Frontal cortex (tissue), 4 donors: ENCODE results near the gene POMGNT1. TPM values are rescaled to one million over a fixed set of nuclear protein-coding genes. Genes with fewer than 3 reads are reported as not detected.

Source experiments
- DNase-seq, 2 donors: peaks; one replicate each; pipeline ENCODE4 v3.0.0; 2012; ENCODE audit warnings: low spot score in 2 of 2
- FAIRE-seq: peaks from 2 replicates; lab custom pipeline; 2012; peaks lifted over from hg19 to GRCh38; lab: Jason Lieb, UNC
- total RNA-seq: library from RNA; depleted of rRNA; stranded (reverse); fragments of >200 nt; gene quantifications from one replicate; pipeline ENCODE4 v1.2.3, GENCODE V29; 2014
- donor health status: control.
- donor health status: control.
- donor health status: control.

The POMGNT1 gene
- total RNA-seq, 1 donor from 2014 or later, result 40.4 TPM

DNA sequence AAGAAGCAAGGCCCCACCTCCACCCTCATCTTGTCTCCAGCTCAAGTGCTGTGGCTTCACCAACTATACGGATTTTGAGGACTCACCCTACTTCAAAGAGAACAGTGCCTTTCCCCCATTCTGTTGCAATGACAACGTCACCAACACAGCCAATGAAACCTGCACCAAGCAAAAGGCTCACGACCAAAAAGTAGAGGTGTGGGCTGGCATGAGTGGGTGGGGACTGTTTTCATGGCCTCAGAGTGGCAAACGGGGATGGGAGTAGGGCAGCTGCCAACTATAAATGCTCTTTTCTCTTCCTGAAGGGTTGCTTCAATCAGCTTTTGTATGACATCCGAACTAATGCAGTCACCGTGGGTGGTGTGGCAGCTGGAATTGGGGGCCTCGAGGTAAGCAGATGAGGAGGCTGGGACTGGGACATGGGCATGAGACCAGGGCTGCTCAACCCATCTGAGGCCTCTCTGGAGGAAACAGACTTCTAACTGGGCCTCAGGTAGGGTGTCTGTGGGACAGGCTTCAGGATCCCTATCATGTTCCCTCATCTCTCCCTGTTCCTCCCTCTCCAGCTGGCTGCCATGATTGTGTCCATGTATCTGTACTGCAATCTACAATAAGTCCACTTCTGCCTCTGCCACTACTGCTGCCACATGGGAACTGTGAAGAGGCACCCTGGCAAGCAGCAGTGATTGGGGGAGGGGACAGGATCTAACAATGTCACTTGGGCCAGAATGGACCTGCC lies 13.1 kb downstream of the POMGNT1 start:
- FAIRE-seq (no peak), DNase-seq (no peak)

DNA sequence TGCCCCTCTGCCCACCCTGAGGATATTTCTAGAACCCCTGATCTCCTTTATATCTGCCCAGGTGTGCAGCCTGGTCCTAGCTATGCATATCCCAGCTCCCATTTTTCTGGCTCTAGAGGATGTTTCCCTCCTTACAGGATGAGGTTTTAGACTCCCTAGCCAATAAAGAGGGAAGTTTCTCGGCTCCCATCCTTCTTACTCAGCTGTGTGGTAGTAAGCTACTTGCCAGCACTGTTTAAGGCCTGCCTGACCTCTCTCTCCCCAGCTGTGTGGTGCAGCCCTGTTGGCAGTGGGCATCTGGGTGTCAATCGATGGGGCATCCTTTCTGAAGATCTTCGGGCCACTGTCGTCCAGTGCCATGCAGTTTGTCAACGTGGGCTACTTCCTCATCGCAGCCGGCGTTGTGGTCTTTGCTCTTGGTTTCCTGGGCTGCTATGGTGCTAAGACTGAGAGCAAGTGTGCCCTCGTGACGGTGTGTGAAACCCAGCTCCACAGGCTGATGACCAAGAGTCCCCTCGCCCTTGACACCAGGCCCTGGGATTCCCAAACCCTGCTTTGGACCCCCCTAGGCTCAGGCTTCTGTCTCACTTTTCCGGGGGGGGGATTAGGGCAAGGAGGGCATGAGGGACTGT lies 14.2 kb downstream of the POMGNT1 start:
- no peak for DNase-seq
- FAIRE-seq, result no peak

DNA sequence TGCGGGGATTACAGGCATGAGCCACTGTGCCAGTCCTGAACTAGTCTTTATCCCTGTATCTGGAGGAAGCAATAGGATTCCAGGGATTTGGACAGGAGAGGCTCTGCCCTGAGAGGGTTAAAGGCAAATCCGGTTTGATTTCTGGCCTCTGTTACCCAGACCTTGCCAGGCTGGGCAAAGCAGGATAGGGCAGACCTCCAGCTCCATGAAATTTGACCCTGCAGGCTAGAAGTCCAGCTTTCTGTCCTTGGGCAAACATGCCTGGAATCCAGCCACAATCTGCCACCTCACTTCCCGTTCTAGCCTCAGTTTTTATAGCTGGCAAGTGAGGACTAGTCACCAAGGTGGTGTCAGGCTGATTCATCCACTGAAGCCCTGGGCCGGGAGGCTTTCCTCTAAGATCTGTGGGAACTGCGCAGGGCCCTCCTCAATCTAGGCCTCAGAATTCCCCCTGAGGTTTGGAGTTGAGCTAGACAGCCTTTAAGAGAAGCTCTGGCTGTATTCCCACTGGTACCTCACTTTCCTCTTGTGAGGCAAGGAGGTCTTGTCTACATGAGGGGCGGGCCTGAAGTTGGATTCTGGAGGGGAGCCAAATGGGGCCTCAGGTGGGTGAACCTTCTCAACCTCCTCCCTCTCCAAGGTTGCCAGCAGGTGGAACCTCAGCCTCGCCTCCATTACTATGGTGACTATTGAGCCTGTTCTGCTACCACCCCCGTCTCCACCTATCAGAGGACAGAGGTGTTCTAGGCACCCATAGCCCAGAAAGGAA lies 15.0 kb downstream of the POMGNT1 start:
- FAIRE-seq (no peak), DNase-seq (no peak)

DNA sequence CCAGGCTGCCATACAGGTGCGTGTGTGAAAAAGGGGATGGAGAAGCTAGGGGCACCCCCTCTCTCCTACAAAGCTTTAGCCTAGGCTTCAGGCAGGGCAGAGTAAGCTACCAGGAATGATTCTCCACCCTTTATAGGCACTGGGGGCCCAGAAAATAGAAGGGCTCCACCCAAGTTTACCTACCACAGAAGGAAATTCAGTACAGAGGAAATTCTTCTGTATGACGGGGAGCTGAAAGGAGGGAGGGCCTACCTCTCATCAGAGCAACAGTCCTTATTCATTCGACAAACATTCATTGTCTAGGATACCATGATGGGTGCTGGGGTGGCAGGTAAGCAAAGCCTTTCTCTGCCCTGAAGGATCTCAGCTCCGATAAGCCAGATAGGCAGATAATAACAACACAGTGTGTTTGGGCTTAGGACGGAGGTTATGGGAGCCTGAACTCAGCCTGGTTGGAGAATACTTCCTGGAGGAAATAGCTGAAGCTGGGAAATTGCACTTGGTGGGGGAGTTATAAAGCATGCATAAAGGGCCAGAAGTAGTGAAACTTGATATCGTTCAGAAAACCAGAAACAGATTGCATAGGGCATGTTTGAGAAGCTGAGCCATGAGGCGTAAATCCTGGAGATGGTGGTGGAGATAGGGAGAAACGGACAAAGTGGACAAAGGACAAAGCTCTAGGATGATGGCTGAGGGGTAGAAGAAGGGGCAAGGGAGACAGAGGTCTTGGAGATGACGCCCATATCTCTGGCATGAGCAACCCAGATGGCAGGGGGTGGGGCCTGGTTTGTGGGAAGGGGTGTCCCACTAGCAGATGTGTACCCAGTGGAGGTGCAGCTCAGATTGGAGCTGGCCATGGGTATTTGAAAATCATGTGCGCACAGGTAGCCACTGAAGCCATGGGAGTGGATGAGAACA lies 16.6 kb downstream of the POMGNT1 start:
- DNase-seq (no peak), FAIRE-seq (no peak)

DNA sequence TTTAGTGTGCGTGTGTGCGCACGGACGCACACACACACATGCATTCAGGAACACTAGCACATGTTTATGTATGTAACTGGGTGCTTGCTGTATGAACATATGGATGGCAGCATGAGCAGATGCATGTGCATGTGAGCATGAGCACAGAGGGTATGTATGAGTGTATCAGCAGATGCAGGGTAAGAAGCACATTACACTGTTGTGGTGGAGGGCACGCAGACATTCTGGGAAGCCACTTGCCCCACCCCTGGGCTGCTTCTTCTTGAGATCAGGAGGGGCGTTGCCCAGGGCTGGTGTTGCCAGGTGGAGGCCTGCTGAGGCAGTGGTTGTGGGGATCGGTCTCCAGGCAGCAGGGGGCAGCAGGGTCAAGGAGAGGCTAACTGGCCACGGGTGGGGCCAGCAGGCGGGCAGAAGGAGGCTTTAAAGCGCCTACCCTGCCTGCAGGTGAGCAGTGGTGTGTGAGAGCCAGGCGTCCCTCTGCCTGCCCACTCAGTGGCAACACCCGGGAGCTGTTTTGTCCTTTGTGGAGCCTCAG lies 18.1 kb downstream of the POMGNT1 start:
- FAIRE-seq, result no peak
- DNase-seq, result no peak

DNA sequence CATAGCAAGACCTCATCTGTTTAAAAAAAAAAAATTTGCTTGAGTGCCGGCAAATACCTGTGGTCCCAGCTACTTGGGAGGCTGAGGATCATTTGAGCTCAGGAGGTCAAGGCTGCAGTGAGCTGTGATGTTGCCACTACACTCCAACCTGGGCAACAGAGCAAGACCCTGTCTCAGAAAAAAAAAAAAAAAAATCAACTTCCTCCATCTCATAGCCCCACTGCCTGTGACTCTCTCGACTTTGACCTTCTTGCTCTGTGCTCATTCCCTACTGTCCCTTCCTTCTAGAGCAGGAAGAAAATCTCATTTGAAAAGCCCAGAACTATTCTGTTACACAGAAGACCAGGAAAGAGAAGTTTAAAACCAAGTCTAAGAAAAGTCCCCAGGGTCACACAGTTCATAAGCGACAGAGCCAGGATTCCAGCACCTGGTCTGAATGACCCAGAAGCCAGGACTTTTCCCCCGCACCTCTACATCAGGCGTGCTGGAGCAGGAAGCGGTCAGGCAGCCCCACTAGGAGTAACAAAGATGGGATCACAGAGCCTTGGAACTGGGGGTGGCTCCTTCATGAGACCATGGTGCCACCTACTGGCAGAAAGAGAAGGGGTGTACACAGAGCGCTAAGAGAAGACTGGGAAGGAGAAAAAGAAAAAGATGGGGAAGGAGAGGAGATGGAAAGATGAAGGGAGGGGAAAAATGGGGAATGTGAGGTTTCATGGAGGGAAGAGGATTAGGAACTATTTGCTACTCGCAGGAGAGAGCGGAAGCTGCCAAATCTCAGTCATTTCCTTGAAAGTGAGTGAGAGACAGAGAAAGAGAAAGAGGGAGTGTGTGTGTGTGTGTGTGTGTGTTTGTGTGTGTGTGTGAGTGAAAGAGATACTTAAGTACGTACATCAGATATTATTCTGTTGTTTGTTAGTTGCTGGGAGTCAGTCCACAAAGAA lies 18.8 kb downstream of the POMGNT1 start:
- no peak for FAIRE-seq
- DNase-seq, result peak; percentile 78 to 84

DNA sequence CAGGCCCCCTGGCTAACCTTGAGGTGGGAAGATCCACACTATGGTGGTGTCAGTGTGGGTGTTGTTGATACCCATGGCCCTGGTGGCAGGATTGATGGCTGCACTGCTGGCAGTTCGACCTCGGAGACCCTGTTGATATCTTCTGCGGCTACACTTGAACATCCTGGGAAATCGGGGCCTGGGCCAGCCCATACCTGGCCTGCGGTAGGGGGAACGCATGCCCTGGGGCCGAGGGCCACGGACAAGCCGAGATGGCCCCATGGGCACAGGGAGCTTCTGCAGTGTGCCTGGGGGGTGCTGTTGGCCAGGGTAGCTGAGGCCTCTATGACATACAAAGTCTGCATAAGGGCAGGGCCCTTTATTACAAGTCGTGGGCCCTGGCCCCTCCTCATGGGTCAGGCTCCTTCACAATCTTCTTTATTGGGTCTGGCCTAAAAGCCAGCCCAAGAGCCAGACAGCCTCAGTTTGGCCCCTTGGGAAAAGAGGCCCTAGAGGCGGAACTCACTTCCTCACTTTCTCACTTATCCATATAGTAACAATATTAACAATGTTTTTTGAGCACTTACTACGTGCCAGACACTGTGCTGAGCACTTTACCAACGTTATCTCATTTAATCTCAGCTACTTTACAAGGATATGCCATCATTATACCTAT lies 21.9 kb downstream of the POMGNT1 start, which contains the start of gene P3R3URF:
P3R3URF (minus strand) TSS at position 278 of the 655 bp plus-strand sequence; CDS start at position 261, 17 bp downstream.
- DNase-seq (no peak), FAIRE-seq (no peak)

DNA sequence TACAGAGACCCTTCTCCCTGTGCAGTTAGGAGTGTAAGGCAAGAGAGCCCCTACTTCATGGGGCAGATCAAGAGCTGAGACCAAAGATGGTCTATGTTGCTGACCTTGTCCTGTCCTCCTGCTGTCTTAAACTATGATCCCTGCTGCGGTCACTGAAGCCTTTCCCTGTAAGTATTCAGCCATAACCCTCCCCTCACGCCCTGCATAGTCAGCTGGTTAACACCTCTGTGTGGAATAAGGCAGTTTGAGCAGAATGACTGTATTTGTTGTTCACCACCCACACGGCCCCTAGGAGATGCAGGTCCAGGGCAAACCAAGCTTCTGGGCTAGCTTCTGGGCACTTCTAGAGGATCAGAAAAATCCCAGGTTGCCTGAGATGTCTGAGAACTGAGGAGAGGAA lies 23.0 kb downstream of the POMGNT1 start:
- DNase-seq (no peak), FAIRE-seq (no peak)

DNA sequence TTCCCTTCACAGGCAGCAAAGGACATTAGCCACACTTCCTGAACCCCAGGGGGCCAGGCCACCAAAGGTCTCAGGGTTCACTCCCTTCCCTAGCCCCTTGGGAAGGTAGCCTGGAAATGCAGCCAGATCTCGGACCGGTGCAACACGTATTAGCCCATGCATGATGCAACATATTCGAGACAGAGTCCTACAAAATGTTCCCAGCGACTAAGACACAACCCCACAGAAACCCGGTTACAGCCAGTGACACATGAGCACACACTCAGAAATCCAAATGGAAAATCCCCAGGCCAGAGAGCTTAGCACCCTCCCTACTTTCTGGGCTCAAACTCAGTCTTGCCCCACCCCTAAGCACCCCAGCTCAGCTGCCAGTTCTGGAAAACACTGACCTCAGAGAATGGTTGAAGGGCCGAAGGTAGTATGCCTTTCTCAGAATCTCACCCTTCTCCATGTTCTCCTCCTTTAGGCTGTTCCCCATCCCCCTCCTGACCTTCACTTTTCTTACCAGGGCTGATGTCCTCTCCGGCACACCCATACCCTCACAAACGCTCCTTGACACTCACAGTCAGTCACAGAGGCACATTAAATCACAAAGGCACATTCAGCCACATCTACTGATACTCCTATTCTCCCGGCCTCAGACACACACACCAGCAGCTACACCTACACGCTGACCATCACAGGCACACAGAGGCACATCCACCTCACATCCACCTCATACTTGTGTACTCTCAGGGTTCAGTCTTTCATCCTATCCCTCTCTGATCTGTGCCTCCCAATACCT lies 23.6 kb downstream of the POMGNT1 start, which contains the start of gene TSPAN1:
TSPAN1 (plus strand) TSS at position 640 of the 784 bp plus-strand sequence. CDS start 6,021 bp downstream, outside the sequence.
- FAIRE-seq (no peak), DNase-seq (no peak)

DNA sequence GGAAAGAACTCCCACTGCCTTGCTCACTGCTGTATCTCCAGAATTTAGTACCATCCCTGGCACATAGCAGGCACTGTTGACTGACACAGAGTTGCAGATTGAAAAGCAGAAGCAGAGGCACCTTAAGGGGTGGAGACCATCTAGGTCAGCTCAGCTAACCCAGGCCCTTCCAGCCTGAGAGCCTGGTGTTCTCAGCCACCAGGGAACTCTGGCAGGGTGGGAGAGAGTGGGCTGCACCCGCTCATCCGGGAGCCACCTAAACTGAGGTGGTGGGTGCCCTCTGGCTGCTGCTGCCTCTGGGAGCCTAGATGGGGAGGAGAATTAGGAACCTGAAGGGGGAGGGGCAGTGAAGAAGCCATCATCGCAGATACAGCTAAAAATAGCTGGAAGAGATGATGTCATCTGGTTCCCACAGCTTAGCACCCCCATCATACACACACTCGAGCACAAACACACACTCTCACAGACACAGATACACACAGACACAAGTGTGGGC lies 24.8 kb downstream of the POMGNT1 start:
- DNase-seq, result no peak
- FAIRE-seq, result no peak

DNA sequence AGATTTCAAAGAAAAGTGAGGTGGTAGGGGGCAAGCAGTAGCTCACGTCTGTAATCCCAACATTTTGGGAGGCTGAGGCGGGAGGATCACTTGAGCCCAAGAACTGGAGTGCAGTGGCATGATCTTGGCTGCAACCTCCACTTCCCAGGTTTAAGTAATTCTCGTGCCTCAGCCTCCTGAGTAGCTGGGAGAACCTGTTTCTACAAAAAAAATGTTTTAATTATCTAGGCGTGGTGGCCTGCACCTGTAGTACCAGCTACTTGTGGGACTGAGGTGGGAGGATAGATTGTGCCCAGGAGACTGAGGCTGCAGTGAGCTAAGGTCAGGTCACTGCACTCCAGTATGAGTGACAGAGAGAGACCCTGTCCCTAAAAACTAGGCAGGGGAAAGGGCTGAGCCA lies 25.9 kb downstream of the POMGNT1 start:
- no peak for DNase-seq
- FAIRE-seq, result no peak

DNA sequence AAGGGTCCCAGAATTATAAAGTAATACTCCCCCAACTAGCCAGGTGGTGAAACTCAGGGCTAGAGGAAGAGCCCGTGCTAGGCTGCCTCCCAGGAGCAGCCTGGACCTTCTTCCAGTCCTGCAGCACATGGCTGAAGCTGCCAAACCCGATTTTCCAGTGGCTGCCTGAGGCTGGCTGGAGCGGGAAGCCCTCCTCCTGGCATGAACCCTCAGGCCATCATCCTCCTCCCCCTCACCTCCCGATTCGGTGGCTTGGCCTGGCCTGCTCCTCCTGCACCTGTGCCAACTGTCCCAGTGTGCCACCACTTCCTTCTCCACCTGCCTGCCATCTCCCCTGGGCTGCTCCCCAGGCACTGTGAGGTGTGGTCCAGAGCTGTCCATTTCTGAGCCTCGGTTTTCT lies 26.4 kb downstream of the POMGNT1 start:
- DNase-seq (no peak), FAIRE-seq (no peak)

DNA sequence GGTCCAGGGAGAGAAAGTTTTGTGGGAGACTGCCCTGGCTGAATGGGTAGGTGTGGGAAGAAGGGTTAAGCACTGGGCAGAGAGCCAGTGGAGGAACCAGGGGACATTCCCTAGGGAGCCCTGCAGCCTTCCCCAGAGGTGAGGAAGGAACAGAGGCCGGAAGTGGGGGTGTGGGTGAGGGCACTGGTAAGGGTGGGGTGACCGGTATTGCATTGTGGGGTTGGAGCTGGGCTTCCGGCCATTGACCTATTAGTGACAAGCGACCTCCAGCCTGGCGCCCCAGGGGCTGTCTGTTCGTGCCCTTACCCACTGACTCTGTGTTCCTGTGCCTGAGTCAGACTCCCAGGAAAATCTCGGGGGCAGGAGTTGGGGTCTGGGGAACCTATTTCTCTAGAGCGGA lies 26.9 kb downstream of the POMGNT1 start:
- DNase-seq (no peak), FAIRE-seq (no peak)

DNA sequence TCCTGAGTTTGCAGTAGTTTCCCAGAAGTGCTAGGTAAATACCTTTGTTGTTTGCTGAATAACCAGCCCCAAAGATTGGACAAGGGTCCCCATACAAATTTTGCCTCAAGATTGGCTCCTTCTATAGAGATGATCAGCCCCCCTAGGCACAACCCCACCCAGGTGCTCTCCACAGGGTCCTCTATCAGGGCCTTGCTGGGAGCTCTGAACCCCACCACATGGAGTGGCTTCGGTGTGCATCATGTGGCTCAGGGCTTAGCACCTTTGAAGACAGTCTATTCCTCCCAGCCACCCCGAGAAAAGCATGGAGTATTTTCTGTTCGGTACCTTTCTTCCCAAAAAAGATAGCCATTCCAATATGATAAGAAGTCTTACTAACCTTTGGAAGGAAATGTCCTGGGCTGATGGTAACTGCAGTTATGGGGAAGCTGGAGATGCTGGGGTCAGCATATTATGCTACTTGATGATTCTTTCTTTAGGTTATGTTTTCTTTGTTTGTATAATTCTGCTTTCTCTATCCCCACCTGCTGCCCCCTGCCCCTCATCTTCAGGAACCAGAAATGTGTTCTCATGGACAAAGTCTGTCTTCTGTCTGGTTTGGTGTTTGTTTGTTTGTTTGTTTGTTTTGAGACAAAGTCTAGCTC lies 28.3 kb downstream of the POMGNT1 start:
- FAIRE-seq, result no peak
- no peak for DNase-seq

DNA sequence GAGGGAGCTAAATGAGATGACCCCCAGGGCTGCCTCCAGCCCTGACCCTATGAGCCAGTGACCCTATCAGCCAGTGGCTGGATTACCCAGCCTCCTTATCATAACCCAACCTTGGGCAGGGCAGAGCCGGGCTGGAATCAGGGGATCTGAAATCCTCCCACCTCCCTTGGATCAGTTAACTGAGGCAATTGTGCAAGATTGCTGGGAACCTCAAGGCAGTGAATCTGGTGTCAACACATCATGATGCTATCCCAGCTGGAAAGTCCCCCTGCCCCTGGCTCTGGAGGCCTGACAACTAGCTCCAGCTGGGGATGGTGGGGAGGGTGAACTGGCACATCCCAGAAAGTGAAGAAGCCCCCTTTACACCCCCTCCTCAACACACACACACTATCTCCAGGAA lies 29.8 kb downstream of the POMGNT1 start:
- DNase-seq (no peak), FAIRE-seq (no peak)
